Measurements from ENCODE around the gene ITGA11.
A peak's percentile ranks its signal among the peaks of the same experiment; 100 is the strongest.

ITGA11 gene

GRCh38 chr15:68325726-68326125 lies 106.2 kb downstream of the ITGA11 start:
- DNase-seq: no peak

- no peak for DNase-seq
Measured at GRCh38 chr15:68322796-68323195, 109.2 kb downstream of the ITGA11 start.

DNA sequence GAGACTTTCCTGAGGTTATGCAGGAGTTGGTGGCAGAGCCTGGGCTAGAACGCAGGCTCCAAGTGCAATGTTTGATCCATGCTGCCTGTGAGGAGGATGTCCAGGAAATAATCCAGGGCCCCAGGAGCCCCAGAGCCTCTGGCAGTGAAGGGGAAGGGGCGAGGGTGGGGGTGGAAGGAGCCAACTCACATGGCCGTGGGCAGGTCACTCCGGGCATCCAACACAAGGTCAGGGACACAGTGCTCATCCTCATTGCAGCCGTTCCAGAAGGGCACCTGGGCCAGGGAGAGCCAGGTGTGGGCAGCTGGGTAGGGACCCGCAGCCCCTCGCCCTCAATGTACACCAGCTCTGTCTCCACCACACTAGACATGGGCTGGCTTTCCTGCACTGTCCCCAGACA lies 110.7 kb downstream of the ITGA11 start:
- DNase-seq: no peak

DNA sequence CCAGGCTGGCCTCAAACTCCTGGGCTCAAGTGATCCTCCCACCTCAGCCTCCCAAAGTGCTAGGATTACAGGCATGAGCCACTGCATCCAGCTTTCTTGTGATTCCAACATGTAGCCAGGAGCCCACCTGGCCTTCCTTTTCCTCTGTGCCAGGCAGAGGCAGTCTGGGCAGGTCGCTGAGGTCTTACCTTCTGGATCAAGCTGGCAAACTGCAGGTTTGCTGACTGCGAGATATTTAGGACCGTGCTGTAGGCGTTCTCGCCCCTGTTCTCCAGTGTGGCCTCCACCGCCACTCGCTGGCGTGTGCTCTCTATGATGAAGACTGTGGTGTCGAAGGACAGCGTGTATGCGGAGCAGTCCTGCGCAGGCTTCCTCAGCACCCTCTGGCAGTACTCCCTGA lies 112.0 kb downstream of the ITGA11 start:
- peak; percentile 12 for DNase-seq

GRCh38 chr15:68318931-68319909 lies 112.7 kb downstream of the ITGA11 start:
- peak; percentile 10 for DNase-seq

- DNase-seq: no peak
Measured at GRCh38 chr15:68318008-68318835, 113.7 kb downstream of the ITGA11 start.

DNA sequence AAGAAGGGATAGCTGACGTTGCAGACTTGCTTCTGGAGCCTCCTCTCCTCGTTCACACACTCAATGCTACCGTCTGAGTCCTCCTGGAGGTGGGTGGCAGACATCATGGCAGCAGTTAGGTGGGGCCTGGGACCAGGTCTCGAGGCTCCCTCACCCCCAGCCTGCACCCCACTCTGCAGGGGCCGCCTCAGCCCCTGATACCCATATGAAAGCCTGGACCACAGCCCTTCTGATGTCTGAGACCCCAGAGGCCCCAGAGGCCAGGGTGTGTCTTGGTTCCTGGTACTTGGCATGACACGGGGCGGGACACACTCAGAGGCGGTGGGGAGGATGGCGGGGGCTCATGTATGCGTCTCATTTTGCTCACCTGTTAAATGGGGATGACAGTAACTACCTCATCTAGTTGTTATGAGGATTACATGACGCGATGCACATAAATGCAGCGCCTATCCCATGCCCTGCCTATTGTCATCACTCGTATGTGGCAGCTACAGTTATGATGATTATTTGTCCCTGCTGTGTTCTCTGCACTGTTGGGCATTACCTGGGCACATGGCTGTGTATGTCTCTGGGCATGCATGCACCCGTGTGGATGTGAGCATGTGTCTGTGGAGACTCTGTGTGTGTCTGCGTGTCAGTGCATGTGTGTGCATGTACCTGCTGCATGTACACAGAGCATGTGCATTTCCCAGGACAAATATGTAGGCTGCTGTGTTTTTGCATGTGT lies 114.5 kb downstream of the ITGA11 start:
- no peak for DNase-seq

DNA sequence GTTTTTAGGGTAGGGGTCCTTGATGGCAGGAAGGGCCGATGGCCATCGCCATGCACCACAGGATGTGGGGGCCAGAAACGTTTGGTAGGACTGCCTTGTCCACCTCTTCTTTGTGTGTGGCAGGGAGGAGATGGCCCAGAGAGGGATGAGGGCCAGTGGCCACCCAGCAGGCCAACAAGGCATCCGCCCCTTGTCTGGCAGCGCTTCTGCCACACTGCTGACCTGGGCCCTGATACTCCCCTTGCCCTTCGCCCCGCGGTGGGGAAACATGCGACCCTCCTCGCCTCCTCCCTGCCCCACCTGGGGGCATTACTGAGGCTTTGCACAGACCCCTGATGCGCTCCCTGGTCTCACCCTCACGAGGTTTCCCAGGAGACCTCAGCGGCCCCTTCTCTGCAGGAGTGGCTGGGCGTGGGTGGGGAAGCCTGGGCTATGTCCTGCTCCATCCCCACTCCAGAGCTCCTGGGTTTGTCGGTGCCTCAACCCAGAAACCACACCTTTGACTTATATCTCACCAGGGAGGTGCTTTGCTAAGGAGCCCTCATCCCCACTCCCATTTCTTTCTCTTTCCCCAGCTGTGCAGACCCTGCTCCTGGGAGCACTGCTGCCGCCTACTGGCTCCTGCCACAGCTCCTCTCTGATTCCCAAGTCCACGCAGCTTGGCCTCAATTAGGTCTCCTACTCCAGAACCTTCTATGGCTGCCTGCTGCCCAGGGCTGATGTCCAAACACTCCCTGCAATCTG lies 115.7 kb downstream of the ITGA11 start:
- no peak for DNase-seq

- DNase-seq: no peak
Measured at GRCh38 chr15:68315495-68316031, 116.4 kb downstream of the ITGA11 start.

DNA sequence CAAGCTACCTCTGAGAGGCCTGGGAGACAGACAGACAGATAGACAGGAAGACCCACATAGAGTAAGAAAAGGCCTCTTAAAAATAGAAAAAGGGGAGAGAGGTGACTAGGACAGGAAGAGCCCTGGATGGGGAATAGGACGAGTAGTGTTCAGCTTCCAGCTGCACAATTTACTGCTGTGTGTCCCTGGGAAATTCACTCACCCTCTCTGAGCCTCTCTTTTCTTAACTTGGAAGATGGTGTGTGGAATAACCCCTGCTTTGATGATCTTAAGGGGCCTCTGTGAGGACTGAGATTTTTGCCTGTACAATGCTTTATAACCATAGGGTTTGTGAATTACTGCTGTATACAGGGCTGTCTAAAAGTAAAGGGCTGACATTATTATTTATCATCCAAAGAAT lies 116.9 kb downstream of the ITGA11 start:
- no peak for DNase-seq

DNA sequence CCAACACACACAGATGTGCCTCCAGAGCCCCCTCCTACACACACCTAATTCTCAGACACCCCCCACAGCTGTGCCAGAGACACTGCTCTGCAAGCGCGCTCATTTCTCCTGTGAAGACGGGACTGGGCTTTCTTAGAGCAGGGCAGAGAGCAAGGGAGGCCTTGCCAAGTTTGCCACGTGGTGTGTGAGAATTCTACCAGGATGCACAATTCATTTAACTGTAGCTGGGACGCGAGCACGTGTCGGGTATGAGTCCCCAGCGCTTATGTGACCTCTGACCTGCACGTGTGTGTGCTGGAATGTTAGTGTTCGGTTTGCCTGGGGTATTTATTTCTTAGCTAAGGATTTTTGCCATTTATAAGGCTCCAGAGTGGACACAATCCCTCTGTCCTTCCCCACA lies 117.4 kb downstream of the ITGA11 start:
- no peak for DNase-seq

DNA sequence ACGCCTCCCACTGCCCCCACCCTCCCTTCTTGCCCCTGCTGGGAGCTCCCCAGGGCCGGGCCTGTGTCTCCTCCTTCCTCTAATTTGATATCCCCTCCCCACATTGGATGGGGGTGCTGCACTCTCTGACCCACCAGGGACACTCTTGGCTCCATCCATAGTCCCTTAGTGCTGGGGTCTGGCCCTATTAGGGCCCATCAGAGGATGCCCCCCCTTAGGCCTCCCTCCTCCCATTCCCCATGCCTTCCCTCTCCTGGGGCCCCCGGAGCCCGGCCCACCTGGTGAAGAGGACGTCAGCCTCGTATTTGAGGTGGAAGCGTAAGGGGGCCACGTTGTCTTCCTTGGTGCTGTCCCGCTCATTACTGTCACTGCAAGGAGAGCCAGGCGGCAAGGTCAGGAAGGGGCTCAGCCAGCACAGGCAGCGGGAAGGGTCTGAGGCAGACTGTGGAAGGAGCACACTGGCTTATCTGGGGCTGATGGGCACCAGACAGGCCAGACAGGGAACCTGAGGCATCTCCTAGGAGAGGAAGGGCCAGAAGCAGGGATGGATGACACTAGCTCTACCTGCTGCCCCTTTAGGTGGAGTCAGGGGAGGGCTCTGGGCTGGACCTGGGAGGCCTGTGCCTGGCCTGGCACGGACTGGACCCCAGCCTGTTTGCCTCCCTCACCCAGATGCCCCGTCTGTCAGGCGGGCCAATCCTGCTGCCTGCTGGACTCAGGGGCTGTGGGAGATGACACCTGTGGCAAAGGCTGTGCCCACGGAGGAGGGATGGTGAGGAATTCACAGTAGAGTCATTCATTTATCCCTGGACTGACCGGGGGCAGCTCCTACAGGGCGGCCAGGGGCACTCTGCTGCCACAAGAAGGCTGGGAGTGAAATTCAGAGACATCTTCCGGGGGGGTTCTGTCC lies 118.2 kb downstream of the ITGA11 start:
- no peak for DNase-seq

DNA sequence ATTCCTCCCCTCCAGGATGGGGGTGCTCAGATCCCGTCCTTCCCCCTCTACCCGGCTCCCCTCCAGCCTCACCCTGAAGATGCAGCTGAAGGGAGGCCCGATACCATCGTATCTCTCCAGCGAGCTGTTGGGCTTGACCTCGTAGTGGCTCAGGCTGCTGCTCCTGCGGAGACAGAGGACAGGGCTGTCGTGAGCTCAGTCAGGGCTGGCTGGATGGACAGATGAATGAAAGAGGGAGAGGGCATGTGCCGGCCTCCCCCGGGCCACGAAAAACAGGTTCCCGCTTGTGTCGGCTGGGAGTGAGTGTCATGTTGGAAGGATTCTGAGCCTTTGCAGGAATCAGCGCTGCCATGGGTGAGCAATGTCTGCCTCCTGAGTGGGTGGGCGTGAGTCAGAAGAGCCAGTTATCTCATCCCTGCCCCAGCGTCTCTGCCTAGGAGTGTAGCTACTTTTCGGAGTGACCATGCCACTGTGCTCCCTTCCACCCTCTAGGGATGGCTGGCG lies 119.2 kb downstream of the ITGA11 start:
- DNase-seq: no peak

GRCh38 chr15:68311859-68312557 lies 120.0 kb downstream of the ITGA11 start:
- no peak for DNase-seq

- no peak for DNase-seq
Measured at GRCh38 chr15:68311464-68311835, 120.5 kb downstream of the ITGA11 start.

GRCh38 chr15:68310804-68311463 lies 121.0 kb downstream of the ITGA11 start:
- no peak for DNase-seq

GRCh38 chr15:68310178-68310803 lies 121.7 kb downstream of the ITGA11 start:
- DNase-seq: no peak

GRCh38 chr15:68309024-68309423 lies 122.9 kb downstream of the ITGA11 start:
- no peak for DNase-seq
